MCF 10A (cell line): ENCODE measurements around the gene MDGA2. TPM values are rescaled to one million over a fixed set of nuclear protein-coding genes. Genes with fewer than 3 reads are reported as not detected.

Experiments used
- BruUV-seq: library from RNA; stranded (reverse); fragments of 400-500 nt; replicated peaks from 2 replicates; lab custom pipeline; 2021; lab: Mats Ljungman, UMichigan
- CTCF ChIA-PET: fragments of 300-600 bp; sonication (Branson Sonifier 250); formaldehyde crosslinking; extraction: SDS; loops from one replicate; lab custom pipeline; 2021; ENCODE audit warnings: antibody characterized with exemption, inconsistent platforms; lab: Yijun Ruan, JAX
- POLR2A ChIA-PET: fragments of 300-600, 350-650 bp; sonication (Branson Sonifier 250); formaldehyde crosslinking; extraction: SDS; loops from one replicate; lab custom pipeline; 2020; ENCODE audit warnings: antibody characterized with exemption, inconsistent platforms; lab: Yijun Ruan, JAX
- DNase-seq: peaks from one replicate; pipeline ENCODE4 v3.0.0-alpha.2; 2018; ENCODE audit not compliant: unreplicated experiment
- H3K27ac Mint-ChIP-seq: one replicate; pipeline ENCODE4 v1.8.0; 2022; ENCODE audit warnings: mild to moderate bottlenecking, low read depth, mixed read lengths; ENCODE audit not compliant: unreplicated experiment
- H3K27me3 Mint-ChIP-seq: one replicate; pipeline ENCODE4 v1.8.0; 2022; ENCODE audit warnings: mixed read lengths; ENCODE audit not compliant: insufficient read depth, unreplicated experiment
- H3K36me3 Mint-ChIP-seq: one replicate; pipeline ENCODE4 v1.8.0; 2022; ENCODE audit warnings: mild to moderate bottlenecking, moderate library complexity, mixed read lengths; ENCODE audit not compliant: insufficient read depth, unreplicated experiment
- H3K4me1 Mint-ChIP-seq: one replicate; pipeline ENCODE4 v1.8.0; 2022; ENCODE audit warnings: mixed read lengths; ENCODE audit not compliant: insufficient read depth, unreplicated experiment
- H3K4me3 Mint-ChIP-seq: one replicate; pipeline ENCODE4 v1.8.0; 2022; ENCODE audit warnings: mild to moderate bottlenecking, moderate library complexity, mixed read lengths; ENCODE audit not compliant: unreplicated experiment
- H3K9me3 Mint-ChIP-seq: one replicate; pipeline ENCODE4 v1.8.0; 2022; ENCODE audit warnings: mixed read lengths; ENCODE audit not compliant: unreplicated experiment
- intact Hi-C: fragments of 100-400 bp; cut with micrococcal nuclease; formaldehyde crosslinking; loops from 2 replicates; pipeline ENCODE4 v1.14.1; 2022
- total RNA-seq: library from RNA; stranded (reverse); gene quantifications from 2 replicates; pipeline ENCODE4 v1.2.3, GENCODE V29; 2022
- TF ChIP-seq, protein P1 (sequence below): fragments of 200-600 bp; IDR thresholded peaks from one replicate; pipeline ENCODE4 v1.8.0; 2022; ENCODE audit warnings: antibody characterized with exemption, mild to moderate bottlenecking; ENCODE audit not compliant: unreplicated experiment

The MDGA2 gene
- total RNA-seq, 1 experiment from 2014 or later: not detected

DNA sequence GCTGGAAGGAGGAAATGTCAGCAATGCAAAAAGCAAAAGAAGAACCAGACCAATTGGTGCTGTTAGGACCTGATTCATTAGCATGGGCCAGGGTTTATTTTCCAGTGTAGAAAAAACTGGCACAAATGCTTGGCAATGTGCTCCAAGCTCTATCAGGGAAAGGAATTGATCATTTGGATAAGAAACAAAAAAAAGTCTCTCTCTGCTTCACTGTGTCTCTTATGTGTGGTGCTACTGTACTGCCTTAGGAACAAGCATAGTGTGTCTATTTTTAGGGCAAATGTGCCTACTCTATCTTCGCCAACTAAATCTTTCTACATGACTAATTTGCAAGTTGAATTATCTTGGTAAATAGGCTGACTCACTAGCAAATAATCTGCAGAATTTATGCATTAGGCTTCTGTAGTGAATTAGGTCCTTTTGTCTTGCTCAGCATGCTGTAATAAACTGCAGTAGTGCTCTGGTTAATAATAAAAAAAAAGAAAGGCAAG, 236.7 kb downstream of the MDGA2 start:
- CTCF ChIA-PET: no interaction called here
- intact Hi-C loops: no loop called here

DNA sequence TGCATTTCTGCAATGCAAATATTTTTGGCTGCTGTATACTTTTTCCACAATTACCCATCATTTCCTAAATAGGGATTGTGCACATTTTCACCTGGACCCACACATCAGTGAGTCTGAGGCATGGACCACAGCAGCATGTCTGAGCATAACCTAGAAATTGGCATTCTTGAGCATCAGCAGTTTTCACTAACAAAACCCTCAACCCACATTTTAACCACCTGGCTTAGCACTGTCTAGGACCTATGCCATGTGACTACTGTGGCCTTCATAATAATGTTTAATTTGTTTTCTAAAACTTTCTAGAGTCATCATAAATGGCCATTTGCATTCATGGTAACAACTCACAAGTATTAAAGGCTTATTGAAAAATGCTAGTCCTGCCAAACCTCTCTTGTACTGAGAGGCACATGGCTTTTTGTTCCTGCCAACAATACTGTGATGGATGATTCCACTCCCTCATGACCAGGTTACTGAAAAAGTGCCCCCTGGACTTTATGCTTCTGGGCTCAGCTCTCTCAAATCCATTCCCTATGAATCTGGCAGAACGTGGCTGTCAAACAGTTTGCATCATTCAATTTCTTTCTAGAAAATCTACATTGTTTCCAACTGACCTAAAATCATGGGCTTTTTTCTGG, 240.0 kb downstream of the MDGA2 start:
- CTCF ChIA-PET: no interaction called here
- POLR2A ChIA-PET: no interaction called here
- peaks cover 79% of the 10 kb centered on the region for H3K27me3 Mint-ChIP-seq
- no peaks in the 10 kb centered on the region for H3K4me1 Mint-ChIP-seq
- no peak overlapping the region for H3K4me3 Mint-ChIP-seq
- no peaks in the 10 kb centered on the region for H3K9me3 Mint-ChIP-seq
- H3K27ac Mint-ChIP-seq: no peak overlapping the region
- TF ChIP-seq, protein P1, sequence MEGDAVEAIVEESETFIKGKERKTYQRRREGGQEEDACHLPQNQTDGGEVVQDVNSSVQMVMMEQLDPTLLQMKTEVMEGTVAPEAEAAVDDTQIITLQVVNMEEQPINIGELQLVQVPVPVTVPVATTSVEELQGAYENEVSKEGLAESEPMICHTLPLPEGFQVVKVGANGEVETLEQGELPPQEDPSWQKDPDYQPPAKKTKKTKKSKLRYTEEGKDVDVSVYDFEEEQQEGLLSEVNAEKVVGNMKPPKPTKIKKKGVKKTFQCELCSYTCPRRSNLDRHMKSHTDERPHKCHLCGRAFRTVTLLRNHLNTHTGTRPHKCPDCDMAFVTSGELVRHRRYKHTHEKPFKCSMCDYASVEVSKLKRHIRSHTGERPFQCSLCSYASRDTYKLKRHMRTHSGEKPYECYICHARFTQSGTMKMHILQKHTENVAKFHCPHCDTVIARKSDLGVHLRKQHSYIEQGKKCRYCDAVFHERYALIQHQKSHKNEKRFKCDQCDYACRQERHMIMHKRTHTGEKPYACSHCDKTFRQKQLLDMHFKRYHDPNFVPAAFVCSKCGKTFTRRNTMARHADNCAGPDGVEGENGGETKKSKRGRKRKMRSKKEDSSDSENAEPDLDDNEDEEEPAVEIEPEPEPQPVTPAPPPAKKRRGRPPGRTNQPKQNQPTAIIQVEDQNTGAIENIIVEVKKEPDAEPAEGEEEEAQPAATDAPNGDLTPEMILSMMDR: no peak
- BruUV-seq: no TSS peak
- intact Hi-C loops: no loop called here
- no peak for DNase-seq
- H3K36me3 Mint-ChIP-seq: no peaks in the 10 kb centered on the region

More for the DNA sequence above, 236.7 kb downstream of the MDGA2 start:
- TF ChIP-seq, protein P1: no peak
- peak; percentile 1 for DNase-seq
- Mint-ChIP-seq H3K9me3 (no peaks in the 10 kb centered on the region), H3K27ac (no peak overlapping the region), H3K4me3 (no peak overlapping the region), H3K4me1 (no peaks in the 10 kb centered on the region), H3K27me3 (peaks cover 60% of the 10 kb centered on the region), H3K36me3 (no peaks in the 10 kb centered on the region)
- no TSS peak for BruUV-seq
- POLR2A ChIA-PET: no interaction called here

DNA sequence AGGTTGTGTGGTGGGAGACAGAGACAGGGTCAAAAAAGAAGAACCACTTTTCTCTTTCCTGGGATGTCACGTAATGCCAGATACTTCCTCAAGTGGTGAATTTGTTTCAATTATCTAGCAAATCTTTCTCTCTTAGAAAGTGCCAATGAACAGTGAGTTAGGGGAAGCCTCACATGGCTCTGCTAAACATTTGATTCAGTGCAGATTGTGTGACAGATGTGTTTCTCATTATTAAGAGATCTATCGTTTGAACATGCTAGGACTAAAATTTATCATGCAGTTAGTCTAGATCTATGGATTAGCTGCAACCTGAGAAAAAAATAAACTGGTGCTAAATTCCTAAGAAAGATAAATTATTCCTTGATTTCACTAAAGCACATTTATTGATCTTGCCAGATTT, 247.8 kb downstream of the MDGA2 start:
- Mint-ChIP-seq H3K36me3 (peaks cover 6% of the 10 kb centered on the region), H3K9me3 (no peaks in the 10 kb centered on the region), H3K4me1 (no peaks in the 10 kb centered on the region), H3K4me3 (no peak overlapping the region), H3K27me3 (peaks cover 89% of the 10 kb centered on the region), H3K27ac (no peak overlapping the region)
- POLR2A ChIA-PET: no interaction called here
- BruUV-seq: no TSS peak
- intact Hi-C loops: no loop called here
- TF ChIP-seq, protein P1: no peak
- CTCF ChIA-PET: no interaction called here
- no peak for DNase-seq

DNA sequence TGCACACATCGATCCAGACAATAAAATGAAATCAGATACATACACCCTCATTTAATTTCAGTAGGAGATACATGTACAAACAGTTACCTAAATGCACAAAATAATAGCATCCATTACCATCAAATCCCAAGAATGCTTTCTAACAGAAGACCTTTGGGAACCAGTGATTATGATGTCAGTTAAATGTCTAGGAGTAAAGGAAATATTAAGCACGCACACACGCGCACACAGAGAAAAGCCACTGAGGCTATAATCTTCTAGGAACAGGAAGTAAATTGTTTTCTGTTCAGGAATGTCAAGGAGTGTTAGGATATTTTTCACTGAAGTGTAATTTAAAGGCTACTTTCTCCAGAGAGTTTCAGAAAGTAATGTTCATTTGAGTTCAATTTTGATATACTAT, 250.1 kb downstream of the MDGA2 start:
- Mint-ChIP-seq H3K27me3 (peaks cover 91% of the 10 kb centered on the region), H3K4me3 (no peak overlapping the region), H3K36me3 (peaks cover 6% of the 10 kb centered on the region), H3K4me1 (no peaks in the 10 kb centered on the region), H3K27ac (no peak overlapping the region), H3K9me3 (no peaks in the 10 kb centered on the region)
- no TSS peak for BruUV-seq
- ChIA-PET POLR2A (interaction anchor here (0.7 kb wide), 1 partner anchor 12 kb away, joined by 4 read pairs; no protein-coding TSS in a partner anchor), CTCF (no interaction called here)
- TF ChIP-seq, protein P1: no peak
- intact Hi-C loops: no loop called here
- DNase-seq: no peak
